Measurements from ENCODE around the gene PARP11.

Gene PARP11

GRCh38 chr12:3770891-3771290, 102.3 kb downstream of the PARP11 start:
- CTCF ChIA-PET, result interaction anchor here (0.7 to 1.7 kb wide), 2 partner anchors 167 to 471 kb away, joined by 3 to 5 read pairs; no protein-coding TSS in a partner anchor
- peak; percentile 54 for DNase-seq (ENCODE audit: low spot score)
- TF ChIP-seq CTCF (conservative IDR thresholded peaks at IDR 0.05; ENCODE audit: low read depth), result no peak
- peak overlapping the region; percentile 40; the same call in 1 of the 2 replicates for H3K27ac ChIP-seq
- POLR2A ChIA-PET (ENCODE audit: low non-redundant PET), result no interaction called here

GRCh38 chr12:3768911-3769447, 104.2 kb downstream of the PARP11 start:
- ChIA-PET POLR2A (ENCODE audit: low non-redundant PET) (no interaction called here), CTCF (interaction anchor here (0.8 kb wide), 1 partner anchor 45 kb away, joined by 4 read pairs; no protein-coding TSS in a partner anchor)
- TF ChIP-seq CTCF (conservative IDR thresholded peaks at IDR 0.05; ENCODE audit: low read depth), result no peak
- DNase-seq (ENCODE audit: low spot score), result no peak
- no peak overlapping the region for H3K27ac ChIP-seq

GRCh38 chr12:3761116-3761735, 112.0 kb downstream of the PARP11 start:
- no peak for TF ChIP-seq CTCF (conservative IDR thresholded peaks at IDR 0.05; ENCODE audit: low read depth)
- H3K27ac ChIP-seq, result no peak overlapping the region
- POLR2A ChIA-PET (ENCODE audit: low non-redundant PET), result no interaction called here

GRCh38 chr12:3759878-3760277, 113.3 kb downstream of the PARP11 start:
- DNase-seq (ENCODE audit: low spot score), result no peak
- CTCF ChIA-PET, result no interaction called here
- no peak overlapping the region for H3K27ac ChIP-seq
- POLR2A ChIA-PET (ENCODE audit: low non-redundant PET), result no interaction called here
- TF ChIP-seq CTCF (conservative IDR thresholded peaks at IDR 0.05; ENCODE audit: low read depth), result no peak

More at GRCh38 chr12:3761116-3761735, 112.0 kb downstream of the PARP11 start:
- CTCF ChIA-PET, result no interaction called here
- DNase-seq (ENCODE audit: low spot score), result no peak
